GM18505 (cell line): ENCODE results near the gene ST6GALNAC2.

ENCODE experiments used
- ATAC-seq: cut with Tn5 transposase; IDR thresholded peaks from one replicate; pipeline ENCODE4 v1.9.1; 2021; ENCODE audit not compliant: unreplicated experiment
- POLR2A ChIP-seq: IDR thresholded peaks from 4 replicates; pipeline ENCODE4 v1.6.1; 2011; ENCODE audit warnings: borderline replicate concordance; ENCODE audit not compliant: insufficient read depth, insufficient read length; ENCODE audit errors: extremely low read depth

ST6GALNAC2 gene

DNA sequence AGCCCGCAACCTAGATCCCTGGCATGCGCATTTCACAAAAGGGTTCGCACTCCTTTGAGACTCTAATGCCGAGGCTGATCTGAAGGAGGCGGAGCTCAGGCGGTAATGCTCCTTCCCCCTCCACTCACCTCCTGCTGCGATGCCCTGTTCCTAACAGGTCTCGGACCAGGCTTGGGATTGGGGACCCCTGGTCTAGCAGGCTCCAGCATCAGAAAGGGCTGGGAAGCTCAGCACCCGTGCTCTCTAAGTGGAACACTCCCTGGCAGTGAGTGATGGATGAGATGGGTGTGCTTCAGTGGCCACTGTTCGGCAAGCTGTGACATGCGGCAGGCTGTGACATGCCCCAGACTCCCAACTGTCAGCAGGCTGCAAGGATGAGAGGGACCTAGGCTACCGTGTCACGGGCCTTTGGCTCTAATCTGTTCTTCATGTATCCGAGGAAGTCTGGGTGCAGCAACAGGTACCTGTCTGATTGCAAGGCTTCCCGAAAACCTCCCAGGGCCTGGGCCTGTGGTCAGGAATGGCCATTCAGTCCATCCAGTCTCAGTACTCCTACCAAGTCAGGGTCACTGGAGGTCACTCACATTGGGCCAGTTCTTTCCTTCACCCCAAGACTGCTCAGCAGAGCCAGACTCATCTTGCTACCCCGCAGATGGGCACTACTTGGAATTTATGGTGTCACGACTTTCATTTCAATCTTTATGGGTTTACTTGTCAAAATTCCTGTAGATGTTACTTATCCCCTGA lies 1.3 kb upstream of the ST6GALNAC2 start:
- no peak for TF ChIP-seq POLR2A
- no peak for ATAC-seq

- TF ChIP-seq POLR2A: no peak
- no peak for ATAC-seq
Observed at GRCh38 chr17:76585033-76585648, 519 bp downstream of the ST6GALNAC2 start.

GRCh38 chr17:76584427-76585032 lies 1.1 kb downstream of the ST6GALNAC2 start:
- TF ChIP-seq POLR2A: no peak
- ATAC-seq: no peak

- no peak for ATAC-seq
- TF ChIP-seq POLR2A: no peak
Observed at GRCh38 chr17:76582660-76583059, 3.0 kb downstream of the ST6GALNAC2 start.

GRCh38 chr17:76581515-76581914 lies 4.1 kb downstream of the ST6GALNAC2 start:
- no peak for ATAC-seq
- no peak for TF ChIP-seq POLR2A

DNA sequence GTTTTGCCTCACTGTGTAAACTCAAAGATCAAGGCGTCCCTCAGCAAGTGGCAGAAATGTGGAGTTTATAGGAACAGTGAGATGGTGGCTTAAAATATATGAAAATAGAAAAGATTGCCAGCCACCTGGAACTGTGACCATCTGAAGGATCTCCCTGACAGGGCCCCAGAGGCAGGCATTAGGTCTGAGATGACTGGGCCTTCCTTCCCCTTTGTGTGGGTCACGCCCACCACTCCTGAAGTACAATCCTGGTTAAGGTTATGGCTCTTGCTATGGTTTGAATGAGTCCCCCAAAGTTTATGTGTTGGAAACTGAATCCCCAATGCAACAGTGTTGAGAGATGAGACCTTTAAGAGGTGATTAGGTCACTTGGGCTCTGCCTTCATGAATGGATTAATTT lies 6.4 kb downstream of the ST6GALNAC2 start:
- no peak for TF ChIP-seq POLR2A
- no peak for ATAC-seq

- no peak for ATAC-seq
- no peak for TF ChIP-seq POLR2A
Observed at GRCh38 chr17:76578376-76578775, 7.3 kb downstream of the ST6GALNAC2 start.

DNA sequence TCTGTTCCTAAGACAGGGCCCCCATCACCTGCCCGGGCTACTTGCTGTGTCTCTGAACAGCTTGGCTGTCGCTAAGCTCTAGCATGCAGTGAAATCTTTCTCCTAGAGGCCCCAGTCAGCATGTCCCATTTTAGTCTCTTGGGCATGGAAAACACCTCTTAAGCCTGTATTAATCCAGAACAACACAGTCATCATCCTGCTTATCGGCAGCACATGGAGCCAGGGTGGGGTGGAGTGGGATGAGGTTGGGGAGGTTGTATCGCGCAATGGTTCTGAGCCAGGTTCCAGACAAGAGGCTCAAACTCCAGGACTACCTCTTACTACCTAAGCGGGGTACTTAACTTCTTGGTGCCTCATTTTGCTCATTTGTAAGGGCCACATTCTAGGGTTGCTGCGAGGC lies 7.8 kb downstream of the ST6GALNAC2 start:
- no peak for ATAC-seq

GRCh38 chr17:76576189-76576588 lies 9.5 kb downstream of the ST6GALNAC2 start:
- no peak for ATAC-seq
- TF ChIP-seq POLR2A: no peak

More for the DNA sequence above, 7.8 kb downstream of the ST6GALNAC2 start:
- no peak for TF ChIP-seq POLR2A

GRCh38 chr17:76575570-76575969 lies 10.1 kb downstream of the ST6GALNAC2 start:
- ATAC-seq: no peak
- TF ChIP-seq POLR2A: no peak

GRCh38 chr17:76574166-76574565 lies 11.5 kb downstream of the ST6GALNAC2 start:
- no peak for ATAC-seq
- TF ChIP-seq POLR2A: no peak

- no peak for ATAC-seq
- no peak for TF ChIP-seq POLR2A
Observed at GRCh38 chr17:76573096-76573495, 12.6 kb downstream of the ST6GALNAC2 start.

- no peak for ATAC-seq
- no peak for TF ChIP-seq POLR2A
Observed at GRCh38 chr17:76572201-76572910, 13.3 kb downstream of the ST6GALNAC2 start.

DNA sequence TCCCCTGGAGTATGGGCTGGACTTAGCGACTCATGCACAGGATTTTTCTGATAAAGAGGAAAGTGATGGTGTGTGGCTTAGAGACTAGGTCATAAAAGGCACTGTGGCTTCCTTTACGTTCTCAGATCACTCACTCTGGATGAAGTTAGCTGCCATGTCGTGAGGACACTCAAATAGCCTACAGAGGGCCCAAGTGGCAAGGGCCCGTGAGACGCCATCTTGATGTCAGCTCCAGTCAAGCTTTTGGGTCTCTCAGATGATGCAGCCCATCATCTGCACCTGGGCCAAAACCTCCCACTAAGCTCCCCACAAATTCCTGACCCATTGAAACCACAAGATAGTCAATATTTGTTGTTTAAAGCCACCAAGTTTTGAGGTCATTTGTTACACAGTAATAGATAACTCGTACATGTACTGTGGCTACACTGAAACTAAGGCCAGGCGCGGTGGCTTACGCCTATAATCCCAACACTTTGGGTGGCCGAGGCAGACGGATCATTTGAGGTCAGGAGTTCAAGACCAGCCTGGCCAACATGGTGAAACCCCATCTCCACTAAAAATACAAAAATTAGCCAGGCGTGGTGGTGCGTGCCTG lies 14.7 kb downstream of the ST6GALNAC2 start:
- ATAC-seq: no peak
- TF ChIP-seq POLR2A: no peak

DNA sequence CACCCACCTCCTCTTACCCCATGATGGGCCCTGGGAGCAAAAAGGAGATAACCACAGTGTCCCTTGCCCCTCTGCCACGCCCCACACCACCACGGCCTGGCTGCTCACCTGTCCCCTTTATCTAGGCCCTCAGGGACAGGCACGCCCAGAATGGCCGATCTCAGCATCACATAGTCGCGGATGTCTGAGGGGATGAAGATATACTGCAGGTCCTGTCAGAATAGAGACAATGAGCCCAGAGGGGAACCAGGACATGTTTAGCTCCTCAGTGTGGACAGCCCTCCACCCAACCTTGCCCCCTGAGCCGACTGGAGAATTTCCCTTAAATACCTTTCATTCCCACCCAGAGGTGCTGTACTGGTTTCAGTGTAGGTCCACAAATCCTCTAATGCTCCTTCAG lies 15.2 kb downstream of the ST6GALNAC2 start:
- TF ChIP-seq POLR2A: no peak
- ATAC-seq: no peak
